ENCODE results near the gene SUN2.

DNA sequence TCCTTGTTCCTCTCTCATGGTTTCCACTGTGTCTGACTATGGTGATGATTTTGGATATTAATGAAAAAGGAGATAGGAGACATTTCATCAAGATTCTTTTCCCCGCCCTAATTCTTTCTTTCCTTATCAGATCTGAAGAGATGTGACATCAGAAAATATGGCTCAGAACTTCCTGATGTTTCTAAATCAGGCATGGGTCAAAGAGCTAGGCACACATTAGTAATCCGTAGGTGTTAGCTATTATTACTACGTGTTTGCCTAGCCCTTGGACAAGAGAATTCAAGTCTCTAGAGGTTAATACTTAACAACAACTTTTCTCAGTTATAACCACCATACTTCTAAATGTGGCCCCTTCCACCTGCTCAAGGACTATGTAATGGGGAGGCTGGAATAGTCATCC, 60.9 kb downstream of the SUN2 start:
- TF ChIP-seq CREB1 (IDR thresholded peaks at IDR 0.05; ENCODE audit: low read depth) (no peak), RAD21 (IDR thresholded peaks at IDR 0.05; ENCODE audit: low read depth) (no peak)
